ENCODE measurements around the gene CMTM4.

- no peak for TF ChIP-seq CTCF (IDR thresholded peaks at IDR 0.05; ENCODE audit: insufficient read depth, low read length, poor library complexity, severe bottlenecking)
- no peak for TF ChIP-seq EZH2phosphoT487 (conservative IDR thresholded peaks at IDR 0.05; ENCODE audit: low read length)
Observed at GRCh38 chr16:66636199-66636598, 60.3 kb downstream of the CMTM4 start.

Measured in SU-DHL-6 (cell line).